ENCODE data around the gene SMARCD1. TPM values are rescaled to one million over a fixed set of nuclear protein-coding genes. Genes with fewer than 3 reads are reported as not detected.
"Not testable (repeated sequence)": the region's sequence is repeated elsewhere in the genome, so short reads cannot be mapped to it uniquely, and the experiment has no call there.

The SMARCD1 gene
- total and polyA plus RNA-seq, 12 donors = 22.9 to 65.0 (median 48.9) TPM

- no peak for DNase-seq
- 97 to 100% (median 99%) methylated on average over 1 of the region's 1 CpG for WGBS, 4 donors
Measured at GRCh38 chr12:50083301-50083700, 1.8 kb upstream of the SMARCD1 start.

GRCh38 chr12:50084409-50084774 is 750 bp upstream of the SMARCD1 start:
- Histone ChIP-seq H3K27ac (peak overlapping the region; percentile 80 to 95 (median 94)), H3K4me1 (replicated peaks in 1 of 2) (peaks cover 8 to 14% of the 10 kb centered on the region in 2 donors), H3K36me3 (replicated peaks in 1 of 2) (peaks cover 0 to 26% of the 10 kb centered on the region in 2 donors), H3K4me3 (peak overlapping the region in 2 of 4 donors; percentile 84)
- DNase-seq; H3K9me3 ChIP-seq (replicated peaks in 1 of 3); intact Hi-C loops (cut with DNase I); H3K27me3 ChIP-seq: not testable (repeated sequence)
- 39 to 41% (median 40%) methylated on average over 7 of the region's 7 CpGs for WGBS, 4 donors

More at GRCh38 chr12:50083301-50083700, 1.8 kb upstream of the SMARCD1 start:
- peaks cover 0 to 16% of the 10 kb centered on the region in 2 donors for H3K36me3 ChIP-seq (replicated peaks in 1 of 2)
- TF ChIP-seq POLR2A (IDR thresholded peaks at IDR 0.05) (no peak), CTCF (IDR thresholded peaks at IDR 0.05) (no peak)
- H3K27ac ChIP-seq = no peak overlapping the region
- H3K27me3 ChIP-seq = no peaks in the 10 kb centered on the region
- no peaks in the 10 kb centered on the region for H3K9me3 ChIP-seq (replicated peaks in 1 of 3)
- intact Hi-C loops (cut with DNase I) = no loop called here
- H3K4me3 ChIP-seq = no peak overlapping the region
- H3K4me1 ChIP-seq (replicated peaks in 1 of 2) = peaks cover 8 to 14% of the 10 kb centered on the region in 2 donors

- H3K4me1 ChIP-seq (replicated peaks in 1 of 2) = peaks cover 8 to 14% of the 10 kb centered on the region in 2 donors
- peak overlapping the region in 4 of 5 donors; percentile 91 to 95 (median 94) for H3K27ac ChIP-seq
- intact Hi-C loops (cut with DNase I) = no loop called here
Measured at GRCh38 chr12:50085615-50086072, 502 bp downstream of the SMARCD1 start.

GRCh38 chr12:50086148-50086547 is 1.0 kb downstream of the SMARCD1 start:
- no peak for TF ChIP-seq POLR2A (IDR thresholded peaks at IDR 0.05)
- no peak for TF ChIP-seq CTCF (IDR thresholded peaks at IDR 0.05)
- intact Hi-C loops (cut with DNase I) = no loop called here
- peaks cover 8 to 14% of the 10 kb centered on the region in 2 donors for H3K4me1 ChIP-seq (replicated peaks in 1 of 2)
- H3K9me3 ChIP-seq (replicated peaks in 1 of 3) = no peaks in the 10 kb centered on the region
- no peaks in the 10 kb centered on the region for H3K27me3 ChIP-seq
- H3K4me3 ChIP-seq = peak overlapping the region in 1 of 4 donors; percentile 84
- 56 to 66% (median 61%) methylated on average over 5 of the region's 5 CpGs for WGBS, 4 donors
- peak overlapping the region in 2 of 5 donors; percentile 95 for H3K27ac ChIP-seq
- peak in 1 of 7 donors; percentile 9 for DNase-seq
- peaks cover 0 to 44% of the 10 kb centered on the region in 2 donors for H3K36me3 ChIP-seq (replicated peaks in 1 of 2)

More at GRCh38 chr12:50085615-50086072, 502 bp downstream of the SMARCD1 start:
- H3K9me3 ChIP-seq (replicated peaks in 1 of 3) = no peaks in the 10 kb centered on the region
- peaks cover 0 to 39% of the 10 kb centered on the region in 2 donors for H3K36me3 ChIP-seq (replicated peaks in 1 of 2)
- H3K4me3 ChIP-seq = peak overlapping the region in 3 of 4 donors; percentile 63 to 84 (median 84)
- 3 to 9% (median 7%) methylated on average over 8 of the region's 8 CpGs for WGBS, 4 donors
- DNase-seq = peak in 1 of 7 donors; percentile 35
- no peak for TF ChIP-seq POLR2A (IDR thresholded peaks at IDR 0.05)
- no peaks in the 10 kb centered on the region for H3K27me3 ChIP-seq

- Histone ChIP-seq H3K4me3 (no peak overlapping the region), H3K27ac (peak overlapping the region in 1 of 5 donors; percentile 59), H3K36me3 (replicated peaks in 1 of 2) (peaks cover 0 to 54% of the 10 kb centered on the region in 2 donors), H3K27me3 (no peaks in the 10 kb centered on the region), H3K4me1 (replicated peaks in 1 of 2) (peaks cover 8 to 14% of the 10 kb centered on the region in 2 donors), H3K9me3 (replicated peaks in 1 of 3) (no peaks in the 10 kb centered on the region)
- TF ChIP-seq POLR2A (IDR thresholded peaks at IDR 0.05) (no peak), CTCF (IDR thresholded peaks at IDR 0.05) (no peak)
- intact Hi-C loops (cut with DNase I) = no loop called here
- WGBS, 4 donors = 53 to 66% (median 61%) methylated on average over 9 of the region's 9 CpGs
- no peak for DNase-seq
Measured at GRCh38 chr12:50087151-50087550, 2.0 kb downstream of the SMARCD1 start.

Data from adrenal gland (tissue), 12 donors.